Endothelial cell (in vitro differentiated cells): Measurements from ENCODE around the gene MT3. TPM values are rescaled to one million over a fixed set of nuclear protein-coding genes. Genes with fewer than 3 reads are reported as not detected.

Experiments
- DNase-seq: peaks from one replicate; pipeline ENCODE4 v3.0.0; 2021; ENCODE audit warnings: low spot score
- H3K27ac Mint-ChIP-seq: one replicate; pipeline ENCODE4 v1.8.0; 2021; ENCODE audit warnings: mixed read lengths, inconsistent platforms; ENCODE audit not compliant: unreplicated experiment
- H3K27me3 Mint-ChIP-seq: one replicate; pipeline ENCODE4 v1.8.0; 2021; ENCODE audit warnings: mild to moderate bottlenecking, moderate library complexity, mixed read lengths, inconsistent platforms; ENCODE audit not compliant: unreplicated experiment
- H3K36me3 Mint-ChIP-seq: one replicate; pipeline ENCODE4 v1.8.0; 2021; ENCODE audit warnings: mild to moderate bottlenecking, low read depth, mixed read lengths, inconsistent platforms; ENCODE audit not compliant: unreplicated experiment
- H3K4me1 Mint-ChIP-seq: one replicate; pipeline ENCODE4 v1.8.0; 2021; ENCODE audit warnings: mild to moderate bottlenecking, mixed read lengths, inconsistent platforms; ENCODE audit not compliant: unreplicated experiment
- H3K4me3 Mint-ChIP-seq: one replicate; pipeline ENCODE4 v1.8.0; 2021; ENCODE audit warnings: mild to moderate bottlenecking, mixed read lengths, inconsistent platforms; ENCODE audit not compliant: unreplicated experiment
- H3K9me3 Mint-ChIP-seq: one replicate; pipeline ENCODE4 v1.8.0; 2021; ENCODE audit warnings: mixed read lengths, inconsistent platforms; ENCODE audit not compliant: unreplicated experiment
- CTCF ChIP-seq: fragments of 200-600 bp; sonication (generic); IDR thresholded peaks from one replicate; pipeline ENCODE4 v1.5.0; 2021; ENCODE audit warnings: antibody characterized with exemption; ENCODE audit not compliant: unreplicated experiment
- total RNA-seq: library from RNA; stranded (reverse); fragmentation: NEBNext Ultra II Directional; extraction: Animal tissue kit (Norgen Biotek cat#: 25700); gene quantifications from one replicate; pipeline ENCODE4 v1.2.1, GENCODE V29; 2021; ENCODE audit not compliant: unreplicated experiment

The MT3 gene
- total RNA-seq, 1 donor from 2014 or later = not detected

GRCh38 chr16:56547949-56548567, 41.3 kb upstream of the MT3 start:
- no peak for TF ChIP-seq CTCF
- Mint-ChIP-seq H3K27ac (no peak overlapping the region), H3K4me1 (peaks cover 7% of the 10 kb centered on the region), H3K4me3 (no peak overlapping the region), H3K27me3 (peaks cover 4% of the 10 kb centered on the region), H3K9me3 (no peaks in the 10 kb centered on the region), H3K36me3 (no peaks in the 10 kb centered on the region)
- DNase-seq = no peak

DNA sequence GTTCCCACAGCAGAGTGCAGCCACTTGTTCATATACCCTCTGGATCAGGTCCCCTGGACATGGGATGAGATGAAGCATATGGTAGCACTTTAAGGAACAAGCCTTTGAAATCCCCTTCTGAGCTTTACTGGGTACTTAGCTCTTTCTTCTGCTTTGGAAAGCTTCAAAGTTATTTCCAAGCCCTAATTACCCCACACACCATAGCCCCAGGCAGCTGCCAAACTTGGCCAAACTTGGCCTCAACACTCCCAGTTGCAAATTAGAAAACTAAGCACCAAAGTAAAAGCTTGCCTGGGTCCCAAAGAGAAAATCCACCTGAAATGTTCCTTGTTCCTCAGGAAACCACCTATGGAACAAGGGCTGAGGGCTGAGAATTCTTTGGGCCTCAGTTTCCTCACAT, 40.2 kb upstream of the MT3 start:
- H3K9me3 Mint-ChIP-seq = no peaks in the 10 kb centered on the region
- H3K4me1 Mint-ChIP-seq = peaks cover 7% of the 10 kb centered on the region
- H3K4me3 Mint-ChIP-seq = no peak overlapping the region

GRCh38 chr16:56549744-56550385, 39.5 kb upstream of the MT3 start:
- H3K36me3 Mint-ChIP-seq = no peaks in the 10 kb centered on the region
- peaks cover 7% of the 10 kb centered on the region for H3K27me3 Mint-ChIP-seq
- peaks cover 7% of the 10 kb centered on the region for H3K4me1 Mint-ChIP-seq
- H3K4me3 Mint-ChIP-seq = no peak overlapping the region
- DNase-seq = no peak
- H3K27ac Mint-ChIP-seq = no peak overlapping the region
- H3K9me3 Mint-ChIP-seq = no peaks in the 10 kb centered on the region
- no peak for TF ChIP-seq CTCF

More for the DNA sequence above, 40.2 kb upstream of the MT3 start:
- no peak overlapping the region for H3K27ac Mint-ChIP-seq
- H3K36me3 Mint-ChIP-seq = no peaks in the 10 kb centered on the region
- no peak for TF ChIP-seq CTCF
- DNase-seq = no peak
- peaks cover 7% of the 10 kb centered on the region for H3K27me3 Mint-ChIP-seq

- TF ChIP-seq CTCF = no peak
These were observed 37.3 kb upstream of the MT3 start for GRCh38 chr16:56551796-56552738.

More at GRCh38 chr16:56551796-56552738, 37.3 kb upstream of the MT3 start:
- peaks cover 7% of the 10 kb centered on the region for H3K27me3 Mint-ChIP-seq
- H3K27ac Mint-ChIP-seq = no peak overlapping the region
- DNase-seq = no peak
- H3K9me3 Mint-ChIP-seq = no peaks in the 10 kb centered on the region
- no peak overlapping the region for H3K4me3 Mint-ChIP-seq
- no peaks in the 10 kb centered on the region for H3K36me3 Mint-ChIP-seq
- peaks cover 7% of the 10 kb centered on the region for H3K4me1 Mint-ChIP-seq
